Stimulated activated naive CD8-positive, alpha-beta T cell treated with anti-CD3 and anti-CD28 coated beads, Interleukin-15, Interleukin-2, amounts not matched to agents 100 ng/mL and 50 ng/mL, for 24 hours (primary cell): ENCODE measurements around the gene ITGB2.
A peak's percentile ranks its signal among the peaks of the same experiment; 100 is the strongest.

Experiments used
- H3K27ac Mint-ChIP-seq: one replicate; pipeline ENCODE4 v1.8.0; 2021; ENCODE audit warnings: mild to moderate bottlenecking, mixed read lengths
- H3K27me3 Mint-ChIP-seq: one replicate; pipeline ENCODE4 v1.8.0; 2021; ENCODE audit warnings: mixed read lengths
- H3K36me3 Mint-ChIP-seq: one replicate; pipeline ENCODE4 v1.8.0; 2021; ENCODE audit warnings: low read depth, mixed read lengths
- H3K4me1 Mint-ChIP-seq: one replicate; pipeline ENCODE4 v1.8.0; 2021; ENCODE audit warnings: low read depth, mixed read lengths
- H3K4me3 Mint-ChIP-seq: one replicate; pipeline ENCODE4 v1.8.0; 2021; ENCODE audit warnings: mild to moderate bottlenecking, mixed read lengths
- H3K9me3 Mint-ChIP-seq: one replicate; pipeline ENCODE4 v1.8.0; 2021; ENCODE audit warnings: mixed read lengths

The ITGB2 gene

GRCh38 chr21:44949161-44949778, 28.6 kb upstream of the ITGB2 start:
- H3K4me1 Mint-ChIP-seq = peaks cover 4% of the 10 kb centered on the region
- no peaks in the 10 kb centered on the region for H3K27me3 Mint-ChIP-seq
- no peak overlapping the region for H3K4me3 Mint-ChIP-seq
- no peaks in the 10 kb centered on the region for H3K9me3 Mint-ChIP-seq
- H3K36me3 Mint-ChIP-seq = peaks cover 36% of the 10 kb centered on the region
- no peak overlapping the region for H3K27ac Mint-ChIP-seq

DNA sequence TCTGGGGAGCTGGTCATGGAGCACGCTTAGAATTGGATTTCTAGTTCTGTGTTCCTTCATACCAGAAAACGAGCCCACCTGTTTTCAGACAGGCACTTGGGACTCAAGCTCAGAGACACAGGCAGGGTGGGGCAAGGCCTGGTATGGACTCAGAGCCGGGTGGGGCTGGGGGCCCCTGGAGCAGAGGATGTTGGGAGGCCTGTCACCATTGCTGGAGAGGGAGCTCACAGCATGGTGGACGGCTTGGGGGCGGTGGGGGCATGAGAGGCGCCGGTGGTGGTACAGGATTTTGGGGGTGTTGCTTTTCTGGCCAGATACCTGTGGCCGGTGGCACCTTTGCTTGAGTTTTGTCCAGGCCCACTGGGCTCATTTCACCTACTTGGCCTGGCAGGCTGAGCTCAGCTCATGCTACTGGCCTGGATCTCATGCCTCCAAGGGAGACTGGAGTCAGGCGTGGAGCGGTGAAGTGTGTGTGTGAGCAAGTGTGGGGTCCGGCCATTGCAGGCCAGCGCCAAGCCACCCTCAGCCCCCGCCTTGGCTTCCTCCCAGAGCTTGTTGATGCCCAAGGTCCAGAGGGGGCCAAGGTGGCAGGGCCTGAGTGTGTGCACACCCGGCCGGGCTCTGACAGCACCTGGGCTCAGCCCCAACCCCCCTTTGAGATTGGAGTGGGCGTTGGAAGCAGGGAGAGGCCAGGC, 27.9 kb upstream of the ITGB2 start:
- Mint-ChIP-seq H3K27me3 (no peaks in the 10 kb centered on the region), H3K4me3 (no peak overlapping the region), H3K4me1 (peaks cover 9% of the 10 kb centered on the region)

GRCh38 chr21:44947930-44948331, 27.2 kb upstream of the ITGB2 start:
- Mint-ChIP-seq H3K4me3 (no peak overlapping the region), H3K9me3 (no peaks in the 10 kb centered on the region), H3K36me3 (peaks cover 38% of the 10 kb centered on the region), H3K27me3 (no peaks in the 10 kb centered on the region), H3K27ac (no peak overlapping the region), H3K4me1 (peaks cover 12% of the 10 kb centered on the region)

More for the DNA sequence above, 27.9 kb upstream of the ITGB2 start:
- H3K9me3 Mint-ChIP-seq = no peaks in the 10 kb centered on the region
- peaks cover 38% of the 10 kb centered on the region for H3K36me3 Mint-ChIP-seq
- H3K27ac Mint-ChIP-seq = no peak overlapping the region

DNA sequence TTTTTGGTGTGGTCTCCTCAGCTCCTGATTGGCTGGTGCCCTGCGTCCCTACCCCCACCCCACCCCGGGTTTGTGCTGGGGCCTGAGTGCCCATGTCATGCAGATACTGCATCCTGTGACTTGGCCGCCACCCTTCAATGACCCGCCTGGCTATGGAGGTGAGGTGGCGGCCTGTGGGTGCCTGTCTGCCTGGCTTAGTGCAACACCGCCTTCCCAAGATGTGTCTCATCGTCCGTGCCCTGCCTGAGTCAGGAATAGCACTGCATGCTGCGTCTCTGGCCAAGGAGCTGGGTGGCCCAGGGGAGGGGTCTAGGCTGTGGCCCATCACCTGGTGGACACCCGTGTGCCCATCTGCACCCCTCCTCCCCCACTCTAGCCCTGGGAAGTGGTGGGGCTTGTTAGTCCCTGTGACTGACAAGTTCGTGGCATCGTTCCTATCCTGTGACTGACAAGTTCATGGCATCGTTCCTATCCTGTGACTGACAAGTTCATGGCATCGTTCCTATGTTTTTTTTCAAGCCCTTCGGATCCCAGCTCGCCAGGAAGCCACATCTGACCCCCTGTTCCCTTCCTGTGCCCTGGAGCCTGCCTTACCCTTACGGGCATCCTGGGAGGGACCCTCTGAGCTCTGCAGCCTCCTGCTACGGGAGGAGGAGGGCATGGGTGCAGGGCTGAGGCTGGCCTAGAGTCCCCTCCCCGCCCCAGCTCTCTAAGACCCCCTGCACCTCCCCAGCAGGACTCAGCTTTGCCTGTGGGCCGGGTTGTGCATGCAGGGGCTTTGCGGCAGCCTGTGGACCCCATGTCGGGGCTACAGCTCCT, 26.6 kb upstream of the ITGB2 start:
- Mint-ChIP-seq H3K4me3 (no peak overlapping the region), H3K4me1 (peaks cover 18% of the 10 kb centered on the region), H3K36me3 (peaks cover 40% of the 10 kb centered on the region)

DNA sequence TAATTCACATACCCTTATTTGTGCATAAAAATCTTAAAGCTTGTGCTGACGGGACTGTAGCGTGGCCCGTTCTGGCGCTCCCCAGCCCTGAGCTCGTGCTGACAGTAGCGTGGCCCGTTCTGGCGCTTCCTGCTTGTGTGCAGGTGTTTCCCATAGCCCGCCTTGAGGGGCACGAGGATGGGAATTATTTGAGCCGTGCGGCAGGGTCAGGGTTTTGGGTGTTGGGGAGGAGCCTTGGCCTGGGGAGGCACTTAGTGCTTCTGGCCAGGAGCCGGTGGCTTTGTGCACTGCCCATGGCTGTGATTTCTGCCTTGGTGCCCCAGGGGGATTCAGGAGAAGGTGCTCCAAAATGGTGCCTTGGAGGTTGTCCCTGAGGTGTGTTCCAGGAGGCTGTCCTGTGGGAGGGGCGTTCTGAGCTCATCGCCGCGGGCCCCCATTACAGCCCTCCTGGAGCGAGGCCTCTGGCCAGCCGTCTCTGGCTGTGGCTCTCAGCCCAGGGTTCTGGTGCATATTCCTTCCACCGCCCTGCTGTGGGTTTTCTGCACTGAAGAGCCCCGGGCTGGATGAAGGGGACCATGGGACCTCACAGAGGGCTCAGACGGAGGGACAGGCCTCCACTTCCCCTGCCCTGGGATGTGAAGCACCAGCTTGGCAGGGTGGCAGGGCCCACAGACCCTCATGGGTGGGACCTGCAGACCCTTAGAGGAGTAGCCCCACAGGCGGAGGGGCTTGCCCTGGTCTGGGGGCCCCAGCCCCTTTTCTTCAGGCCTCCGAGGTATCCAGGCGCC, 25.7 kb upstream of the ITGB2 start:
- H3K4me3 Mint-ChIP-seq = no peak overlapping the region
- peaks cover 26% of the 10 kb centered on the region for H3K4me1 Mint-ChIP-seq
- no peak overlapping the region for H3K27ac Mint-ChIP-seq
- H3K36me3 Mint-ChIP-seq = peaks cover 42% of the 10 kb centered on the region
- no peaks in the 10 kb centered on the region for H3K9me3 Mint-ChIP-seq
- no peaks in the 10 kb centered on the region for H3K27me3 Mint-ChIP-seq

More for the DNA sequence above, 26.6 kb upstream of the ITGB2 start:
- Mint-ChIP-seq H3K9me3 (no peaks in the 10 kb centered on the region), H3K27me3 (no peaks in the 10 kb centered on the region), H3K27ac (no peak overlapping the region)

GRCh38 chr21:44944596-44944995, 23.9 kb upstream of the ITGB2 start:
- Mint-ChIP-seq H3K27ac (no peak overlapping the region), H3K9me3 (no peaks in the 10 kb centered on the region), H3K36me3 (peaks cover 47% of the 10 kb centered on the region), H3K4me3 (no peak overlapping the region), H3K4me1 (peaks cover 36% of the 10 kb centered on the region), H3K27me3 (no peaks in the 10 kb centered on the region)

GRCh38 chr21:44943686-44944550, 23.2 kb upstream of the ITGB2 start:
- Mint-ChIP-seq H3K27me3 (no peaks in the 10 kb centered on the region), H3K27ac (no peak overlapping the region), H3K4me3 (no peak overlapping the region), H3K4me1 (peaks cover 39% of the 10 kb centered on the region), H3K36me3 (peaks cover 47% of the 10 kb centered on the region), H3K9me3 (no peaks in the 10 kb centered on the region)

DNA sequence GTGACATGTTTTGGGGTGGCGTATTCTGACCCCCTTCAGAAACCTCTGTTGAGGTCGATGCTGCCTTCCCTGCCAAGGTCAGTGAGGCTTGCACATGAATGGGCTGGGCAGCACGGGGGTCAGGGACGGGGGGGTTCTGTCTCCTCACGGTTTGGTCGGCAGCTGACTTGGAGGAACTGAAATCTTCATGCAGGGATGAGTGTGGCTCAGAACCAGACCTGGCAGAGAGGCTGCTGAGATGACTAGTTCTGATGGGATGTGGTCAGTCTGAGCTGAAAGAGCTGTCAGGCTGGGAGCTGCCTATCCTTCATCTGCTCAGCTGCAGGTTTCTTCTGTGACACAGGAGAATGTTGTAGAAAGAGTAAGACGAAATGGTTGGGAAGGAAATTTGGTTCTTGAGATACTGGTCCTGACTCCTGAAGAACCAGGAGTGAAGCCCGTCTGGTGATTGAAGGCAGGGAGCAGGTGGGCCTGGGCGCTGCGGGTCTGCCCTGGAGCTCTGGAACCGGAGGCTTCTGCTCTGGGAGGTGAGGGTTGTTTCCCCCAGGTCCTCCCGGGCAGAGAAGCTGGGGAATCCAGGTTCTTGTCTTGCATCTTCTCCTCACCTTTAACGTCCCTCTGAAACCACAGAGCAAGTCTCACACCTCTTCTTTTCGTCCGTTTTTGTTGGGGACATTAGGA, 22.4 kb upstream of the ITGB2 start:
- no peaks in the 10 kb centered on the region for H3K27me3 Mint-ChIP-seq
- no peaks in the 10 kb centered on the region for H3K9me3 Mint-ChIP-seq
- peaks cover 45% of the 10 kb centered on the region for H3K4me1 Mint-ChIP-seq
- H3K4me3 Mint-ChIP-seq = no peak overlapping the region
- peaks cover 47% of the 10 kb centered on the region for H3K36me3 Mint-ChIP-seq
- no peak overlapping the region for H3K27ac Mint-ChIP-seq

DNA sequence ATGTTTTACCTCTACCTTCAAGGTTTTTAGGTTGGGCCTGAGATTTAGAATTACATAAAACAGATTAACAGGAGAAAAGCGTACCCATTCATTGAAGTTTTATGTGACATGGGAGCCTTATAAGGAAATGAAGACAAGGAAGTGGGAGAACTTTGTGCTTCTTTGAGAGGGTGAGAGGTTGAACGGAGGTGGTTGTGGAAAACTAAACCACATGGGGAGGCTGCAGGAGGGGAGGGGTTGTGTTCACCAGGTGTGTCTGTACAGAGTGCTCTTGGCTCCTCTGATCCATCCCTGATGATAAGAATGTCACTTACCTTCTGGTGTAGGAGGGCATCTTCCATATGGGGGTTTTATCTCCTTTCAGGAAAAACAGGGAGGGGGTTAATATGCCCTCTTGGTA, 21.9 kb upstream of the ITGB2 start:
- Mint-ChIP-seq H3K27me3 (no peaks in the 10 kb centered on the region), H3K36me3 (peaks cover 47% of the 10 kb centered on the region), H3K27ac (peak overlapping the region; percentile 23), H3K9me3 (no peaks in the 10 kb centered on the region), H3K4me1 (peaks cover 45% of the 10 kb centered on the region), H3K4me3 (peak overlapping the region; percentile 100)

- H3K4me1 Mint-ChIP-seq = peaks cover 45% of the 10 kb centered on the region
- H3K9me3 Mint-ChIP-seq = no peaks in the 10 kb centered on the region
- no peaks in the 10 kb centered on the region for H3K27me3 Mint-ChIP-seq
- H3K27ac Mint-ChIP-seq = peak overlapping the region; percentile 97
- H3K36me3 Mint-ChIP-seq = peaks cover 47% of the 10 kb centered on the region
- H3K4me3 Mint-ChIP-seq = peak overlapping the region; percentile 100
Measured at GRCh38 chr21:44941567-44941966, 20.9 kb upstream of the ITGB2 start.

DNA sequence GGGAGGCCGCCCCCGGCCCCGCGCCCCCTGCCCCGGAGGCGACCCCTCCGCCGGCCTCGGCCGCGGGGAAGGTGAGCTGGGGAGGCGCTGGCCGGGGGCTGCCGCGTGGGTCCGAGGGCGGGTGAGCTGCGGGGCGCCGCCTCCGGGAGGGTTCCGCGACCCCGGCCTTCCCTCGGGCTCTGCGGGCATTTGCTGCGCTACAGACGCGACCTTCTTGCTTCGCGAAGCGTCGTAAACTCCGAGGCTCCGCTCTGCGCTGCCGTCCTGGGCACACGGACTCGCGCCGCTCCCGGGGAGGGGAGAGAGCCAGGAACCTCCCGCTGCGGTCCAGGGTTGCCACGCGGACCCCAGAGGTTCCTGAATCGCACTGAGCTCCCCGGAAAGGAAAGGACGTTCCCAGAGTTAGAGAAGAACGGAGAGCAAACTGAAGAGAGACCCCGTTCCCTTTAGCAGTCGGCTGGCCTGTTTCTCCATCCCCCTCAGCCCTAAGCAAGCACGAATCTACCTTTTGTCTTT, 19.5 kb upstream of the ITGB2 start:
- no peaks in the 10 kb centered on the region for H3K27me3 Mint-ChIP-seq
- no peaks in the 10 kb centered on the region for H3K9me3 Mint-ChIP-seq
- peak overlapping the region; percentile 100 for H3K4me3 Mint-ChIP-seq
- peaks cover 38% of the 10 kb centered on the region for H3K36me3 Mint-ChIP-seq
- peaks cover 45% of the 10 kb centered on the region for H3K4me1 Mint-ChIP-seq
- peak overlapping the region; percentile 97 for H3K27ac Mint-ChIP-seq

DNA sequence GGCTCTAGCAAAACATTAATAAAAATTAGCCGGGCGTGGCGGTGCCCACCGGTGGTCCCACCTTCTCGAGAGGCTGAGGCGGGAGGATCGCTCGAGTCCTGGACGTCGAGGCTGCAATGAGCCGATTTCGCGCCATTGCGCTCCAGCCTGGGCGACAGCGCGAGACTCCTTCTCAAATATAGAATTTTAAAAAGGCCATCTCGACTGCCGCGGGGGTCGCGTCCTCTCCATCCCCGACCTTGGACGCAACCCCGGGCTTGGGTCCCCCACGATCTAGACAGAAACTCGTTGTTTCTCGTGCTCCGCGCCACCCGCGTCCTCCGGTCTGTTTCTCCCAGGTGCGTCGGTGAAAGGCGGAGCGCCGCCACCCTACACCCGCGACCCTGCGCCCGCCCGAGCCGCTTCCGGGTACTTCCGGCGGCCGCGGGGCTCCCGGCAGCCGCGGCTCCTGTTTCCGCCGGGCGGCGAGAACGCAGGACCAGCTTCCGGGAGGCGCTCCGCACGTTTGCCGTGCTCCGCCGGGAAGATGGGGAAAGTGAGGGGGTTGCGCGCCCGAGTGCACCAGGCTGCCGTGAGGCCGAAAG, 18.9 kb upstream of the ITGB2 start, which contains the start of gene SLX9:
TSS of gene SLX9 (plus strand) at position 498 of the 584 bp plus-strand sequence. CDS start at position 527, 29 bp downstream.
- Mint-ChIP-seq H3K9me3 (no peaks in the 10 kb centered on the region), H3K27ac (peak within 1 kb of the TSS; percentile 97), H3K4me3 (peak within 1 kb of the TSS; percentile 100), H3K4me1 (peaks cover 45% of the 10 kb centered on the region), H3K27me3 (no peaks in the 10 kb centered on the region), H3K36me3 (peaks cover 33% of the 10 kb centered on the region)
